Measurements from ENCODE around the gene SYCN. TPM values are rescaled to one million over a fixed set of nuclear protein-coding genes. Genes with fewer than 3 reads are reported as not detected.

Gene SYCN
- total RNA-seq, 4 donors from 2014 or later = not detected

GRCh38 chr19:39155741-39156140, 48.3 kb downstream of the SYCN start:
- Histone ChIP-seq H3K4me3 (no peak overlapping the region), H3K36me3 (no peaks in the 10 kb centered on the region), H3K4me1 (peaks cover 73% of the 10 kb centered on the region), H3K27ac (peak overlapping the region; percentile 75), H3K27me3 (no peaks in the 10 kb centered on the region), H3K9me3 (no peaks in the 10 kb centered on the region)
- DNase-seq (ENCODE audit: low spot score in 2 of 2) = no peak
- TF ChIP-seq POLR2AphosphoS5 (IDR thresholded peaks at IDR 0.05) (no peak), POLR2A (IDR thresholded peaks at IDR 0.05) (no peak), CTCF (IDR thresholded peaks at IDR 0.05) (no peak), EP300 (IDR thresholded peaks at IDR 0.05) (no peak)
- WGBS = 64% methylated on average over 15 of the region's 15 CpGs

- 52% methylated on average over 8 of the region's 11 CpGs for WGBS
- Histone ChIP-seq H3K27ac (peak overlapping the region; percentile 75), H3K36me3 (no peaks in the 10 kb centered on the region), H3K9me3 (no peaks in the 10 kb centered on the region), H3K4me3 (peak overlapping the region; percentile 13), H3K27me3 (no peaks in the 10 kb centered on the region), H3K4me1 (peaks cover 67% of the 10 kb centered on the region)
- no peak for TF ChIP-seq EP300 (IDR thresholded peaks at IDR 0.05)
- TF ChIP-seq POLR2AphosphoS5 (IDR thresholded peaks at IDR 0.05) = no peak
- no peak for TF ChIP-seq CTCF (IDR thresholded peaks at IDR 0.05)
- TF ChIP-seq POLR2A (IDR thresholded peaks at IDR 0.05) = no peak
- DNase-seq (ENCODE audit: low spot score in 2 of 2) = no peak
Measured at GRCh38 chr19:39155114-39155700, 48.9 kb downstream of the SYCN start.

- no peaks in the 10 kb centered on the region for H3K9me3 ChIP-seq
- WGBS = 26% methylated on average over 4 of the region's 11 CpGs
- TF ChIP-seq POLR2AphosphoS5 (IDR thresholded peaks at IDR 0.05) (no peak), POLR2A (IDR thresholded peaks at IDR 0.05) (no peak), EP300 (IDR thresholded peaks at IDR 0.05) (no peak), CTCF (IDR thresholded peaks at IDR 0.05) (no peak)
- H3K4me1 ChIP-seq = peaks cover 62% of the 10 kb centered on the region
- H3K4me3 ChIP-seq = peak overlapping the region; percentile 13
- DNase-seq (ENCODE audit: low spot score in 2 of 2) = no peak
- H3K36me3 ChIP-seq = no peaks in the 10 kb centered on the region
- peak overlapping the region; percentile 75 for H3K27ac ChIP-seq
- H3K27me3 ChIP-seq = no peaks in the 10 kb centered on the region
Measured at GRCh38 chr19:39154629-39155100, 49.4 kb downstream of the SYCN start.

- DNase-seq (ENCODE audit: low spot score in 2 of 2) = no peak
- Histone ChIP-seq H3K27ac (peak overlapping the region; percentile 75), H3K27me3 (no peaks in the 10 kb centered on the region), H3K4me3 (no peak overlapping the region), H3K36me3 (no peaks in the 10 kb centered on the region), H3K9me3 (no peaks in the 10 kb centered on the region), H3K4me1 (peaks cover 57% of the 10 kb centered on the region)
- 69% methylated on average over 13 of the region's 13 CpGs for WGBS
- TF ChIP-seq POLR2AphosphoS5 (IDR thresholded peaks at IDR 0.05) (no peak), EP300 (IDR thresholded peaks at IDR 0.05) (no peak), CTCF (IDR thresholded peaks at IDR 0.05) (no peak), POLR2A (IDR thresholded peaks at IDR 0.05) (no peak)
Measured at GRCh38 chr19:39154100-39154628, 49.9 kb downstream of the SYCN start.

Other genes starting within 250 kb of the SYCN start
- gene FBXO17, start 228.5 kb downstream of the SYCN start, total RNA-seq = 10 to 100 TPM; 11.3 to 35.1 (median 20.4) TPM
- 10 to 100 TPM; 12.0 to 37.9 (median 26.1) TPM for gene FBXO27, start 171.7 kb downstream of the SYCN start, total RNA-seq
- 10 to 100 TPM; 15.0 to 24.1 (median 18.0) TPM for gene ACP7, start 119.9 kb downstream of the SYCN start, total RNA-seq
- gene PAK4, start 78.5 kb downstream of the SYCN start, total RNA-seq = 10 to 100 TPM; 20.7 to 25.3 (median 23.6) TPM
- 100 to 1,000 TPM in 3 of 4 donors, 10 to 100 TPM in 1; 32.7 to 420 (median 277) TPM for gene NCCRP1, start 7.3 kb downstream of the SYCN start, total RNA-seq
- gene IFNL3, start 40.7 kb upstream of the SYCN start, total RNA-seq = not detected
- gene IFNL4, start 44.6 kb upstream of the SYCN start, total RNA-seq = not detected
- not detected for gene IFNL2, start 64.1 kb upstream of the SYCN start, total RNA-seq
- not detected for gene IFNL1, start 92.1 kb upstream of the SYCN start, total RNA-seq
- gene LRFN1, start 116.6 kb upstream of the SYCN start, total RNA-seq = 1 to 10 TPM; 1.4 to 2.9 (median 2.0) TPM
- 10 to 100 TPM in 1 of 4 donors, 1 to 10 TPM in 3; 1.9 to 16.2 (median 5.8) TPM for gene GMFG, start 131.8 kb upstream of the SYCN start, total RNA-seq
- gene SAMD4B, start 138.2 kb upstream of the SYCN start, total RNA-seq = 100 to 1,000 TPM; 104 to 166 (median 113) TPM
- 10 to 100 TPM; 24.8 to 42.4 (median 35.4) TPM for gene PAF1, start 186.8 kb upstream of the SYCN start, total RNA-seq
- gene MED29, start 187.1 kb upstream of the SYCN start, total RNA-seq = 10 to 100 TPM; 36.3 to 57.8 (median 48.0) TPM
- gene ZFP36, start 202.6 kb upstream of the SYCN start, total RNA-seq = 100 to 1,000 TPM; 426 to 850 (median 540) TPM
- gene PLEKHG2, start 208.4 kb upstream of the SYCN start, total RNA-seq = 10 to 100 TPM in 1 of 4 donors, 1 to 10 TPM in 3; 6.4 to 29.9 (median 7.7) TPM
- gene RPS16, start 231.7 kb upstream of the SYCN start, total RNA-seq = 1,000 to 10,000 TPM; 1,096 to 2,035 (median 1,787) TPM
- gene SUPT5H, start 241.3 kb upstream of the SYCN start, total RNA-seq = 100 to 1,000 TPM in 1 of 4 donors, 10 to 100 TPM in 3; 59.4 to 135 (median 75.4) TPM

Measured in suprapubic skin (tissue), 4 donors.